Caco-2 (cell line): Measurements from ENCODE around the gene SLC39A11. TPM values are rescaled to one million over a fixed set of nuclear protein-coding genes. Genes with fewer than 3 reads are reported as not detected.

ENCODE experiments used
- BruUV-seq: library from RNA; stranded (reverse); fragments of 400-500 nt; replicated peaks from 2 replicates; lab custom pipeline; 2021; lab: Mats Ljungman, UMichigan
- CTCF ChIA-PET: fragments of 300-600 bp; sonication (Branson Sonifier 250); formaldehyde crosslinking; loops from one replicate; lab custom pipeline; 2022; ENCODE audit warnings: antibody characterized with exemption; lab: Charles Lee
- POLR2A ChIA-PET: fragments of 300-600 bp; sonication (Branson Sonifier 250); formaldehyde crosslinking; loops from one replicate; lab custom pipeline; 2022; ENCODE audit warnings: antibody characterized with exemption; lab: Charles Lee
- DNase-seq, 2 experiments: peaks; one replicate each; pipeline versions ENCODE4 v3.0.0 to v3.0.0-alpha.2; 2020 to 2022
- H3K27me3 ChIP-seq: replicated peaks from 2 replicates; pipeline ENCODE4 v1.6.0; 2011; ENCODE audit warnings: low read length; ENCODE audit not compliant: control insufficient read depth, insufficient read depth
- H3K36me3 ChIP-seq: 2 replicates; pipeline ENCODE4 v1.5.1; 2011; ENCODE audit warnings: low read length; ENCODE audit not compliant: control insufficient read depth, insufficient read depth
- H3K4me1 ChIP-seq: fragments of 250-450 bp; sonication (Bioruptor Pico); 2 replicates; pipeline ENCODE4 v1.5.1; 2020; ENCODE audit warnings: mild to moderate bottlenecking
- H3K4me3 ChIP-seq: 2 replicates; pipeline ENCODE4 v1.5.1; 2011; ENCODE audit warnings: low read depth, mild to moderate bottlenecking, control low read depth, low read length
- H3K9me3 ChIP-seq: fragments of 250-450 bp; sonication (Bioruptor Pico); 2 replicates; pipeline ENCODE4 v1.5.1; 2020; ENCODE audit warnings: mild to moderate bottlenecking, moderate library complexity
- H3K27ac Mint-ChIP-seq: one replicate; pipeline ENCODE4 v1.8.0; 2022; ENCODE audit warnings: mixed read lengths; ENCODE audit not compliant: unreplicated experiment
- H3K27me3 Mint-ChIP-seq: one replicate; pipeline ENCODE4 v1.8.0; 2022; ENCODE audit warnings: mixed read lengths; ENCODE audit not compliant: insufficient read depth, unreplicated experiment
- H3K36me3 Mint-ChIP-seq: one replicate; pipeline ENCODE4 v1.8.0; 2022; ENCODE audit warnings: mild to moderate bottlenecking, mixed read lengths; ENCODE audit not compliant: insufficient read depth, unreplicated experiment
- H3K4me1 Mint-ChIP-seq: one replicate; pipeline ENCODE4 v1.8.0; 2022; ENCODE audit warnings: low read depth, mixed read lengths; ENCODE audit not compliant: unreplicated experiment
- H3K4me3 Mint-ChIP-seq: one replicate; pipeline ENCODE4 v1.8.0; 2022; ENCODE audit warnings: mild to moderate bottlenecking, moderate library complexity, mixed read lengths; ENCODE audit not compliant: unreplicated experiment
- H3K9me3 Mint-ChIP-seq: one replicate; pipeline ENCODE4 v1.8.0; 2022; ENCODE audit warnings: mixed read lengths; ENCODE audit not compliant: unreplicated experiment
- CTCF ChIP-seq, 2 experiments: fragments of 200-600 bp in 1 of 2; IDR thresholded peaks; 1 replicate in 1 of 2; 2 replicates in 1 of 2; pipeline versions ENCODE4 v1.5.1 to v1.8.0; 2011 to 2022; ENCODE audit warnings: antibody characterized with exemption in 1 of 2, control low read depth in 1 of 2, inconsistent platforms in 1 of 2, low read depth in 1 of 2, low read length in 1 of 2, mild to moderate bottlenecking in 1 of 2, moderate library complexity in 1 of 2; ENCODE audit not compliant: insufficient read depth in 1 of 2, severe bottlenecking in 1 of 2, unreplicated experiment in 1 of 2
- intact Hi-C: fragments of 100-400 bp; cut with micrococcal nuclease; formaldehyde crosslinking; loops from one replicate; pipeline ENCODE4 v1.10.0; 2022; ENCODE audit not compliant: unreplicated experiment
- total RNA-seq: library from RNA; stranded (reverse); gene quantifications from 2 replicates; pipeline ENCODE4 v1.2.3, GENCODE V29; 2022

The SLC39A11 gene
- total RNA-seq, 1 experiment from 2014 or later: 26.4 TPM

- ChIA-PET POLR2A (no interaction called here), CTCF (interaction anchor here (0.9 to 1.1 kb wide), 2 partner anchors 65 to 126 kb away, joined by 4 to 6 read pairs; no protein-coding TSS in a partner anchor)
- 0 out of 2 replicates have a peak, but pooled peaks cover 2% of the 10 kb centered on the region for H3K9me3 ChIP-seq
- DNase-seq: no peak
- no peaks in the 10 kb centered on the region for H3K27me3 ChIP-seq
- H3K4me3 ChIP-seq: no peak overlapping the region
- no TSS peak for BruUV-seq
- H3K36me3 ChIP-seq: no peaks in the 10 kb centered on the region
- peaks cover 49% of the 10 kb centered on the region for H3K4me1 ChIP-seq
- peaks cover 22% of the 10 kb centered on the region for H3K9me3 Mint-ChIP-seq
- H3K36me3 Mint-ChIP-seq: peaks cover 4% of the 10 kb centered on the region
- intact Hi-C loops: loop anchor here (5.0 kb wide), 1 partner anchor 90 kb away; no protein-coding TSS in a partner anchor
- TF ChIP-seq CTCF (IDR thresholded peaks at IDR 0.05; ENCODE audit: insufficient read depth in 1 of 2, low read depth in 1 of 2, low read length in 1 of 2, severe bottlenecking in 1 of 2, unreplicated experiment in 1 of 2): no peak
- no peaks in the 10 kb centered on the region for H3K27me3 Mint-ChIP-seq
- H3K4me3 Mint-ChIP-seq: peak overlapping the region; percentile 37
- H3K27ac Mint-ChIP-seq: no peak overlapping the region
- peaks cover 42% of the 10 kb centered on the region for H3K4me1 Mint-ChIP-seq
These were observed 409.9 kb downstream of the SLC39A11 start for GRCh38 chr17:72682605-72683004.

- Mint-ChIP-seq H3K36me3 (peaks cover 4% of the 10 kb centered on the region), H3K4me3 (no peak overlapping the region), H3K27me3 (no peaks in the 10 kb centered on the region), H3K4me1 (peaks cover 42% of the 10 kb centered on the region), H3K9me3 (peaks cover 22% of the 10 kb centered on the region), H3K27ac (no peak overlapping the region)
- Histone ChIP-seq H3K27me3 (no peaks in the 10 kb centered on the region), H3K36me3 (no peaks in the 10 kb centered on the region), H3K4me3 (no peak overlapping the region), H3K9me3 (0 out of 2 replicates have a peak, but pooled peaks cover 2% of the 10 kb centered on the region), H3K4me1 (peaks cover 49% of the 10 kb centered on the region)
- no peak for TF ChIP-seq CTCF (IDR thresholded peaks at IDR 0.05; ENCODE audit: insufficient read depth in 1 of 2, low read depth in 1 of 2, low read length in 1 of 2, severe bottlenecking in 1 of 2, unreplicated experiment in 1 of 2)
- no TSS peak for BruUV-seq
- no peak for DNase-seq
- POLR2A ChIA-PET: no interaction called here
- intact Hi-C loops: loop anchor here (5.0 kb wide), 1 partner anchor 90 kb away; no protein-coding TSS in a partner anchor
- CTCF ChIA-PET: interaction anchor here (0.9 kb wide), 1 partner anchor 125 kb away, joined by 4 read pairs; no protein-coding TSS in a partner anchor
These were observed 410.6 kb downstream of the SLC39A11 start for GRCh38 chr17:72681844-72682243.

- Histone ChIP-seq H3K4me1 (peaks cover 14% of the 10 kb centered on the region), H3K27me3 (no peaks in the 10 kb centered on the region), H3K9me3 (0 out of 2 replicates have a peak, but pooled peaks cover 2% of the 10 kb centered on the region), H3K4me3 (no peak overlapping the region), H3K36me3 (no peaks in the 10 kb centered on the region)
- POLR2A ChIA-PET: no interaction called here
- no peak overlapping the region for H3K4me3 Mint-ChIP-seq
- H3K27me3 Mint-ChIP-seq: no peaks in the 10 kb centered on the region
- CTCF ChIA-PET: no interaction called here
- no peak overlapping the region for H3K27ac Mint-ChIP-seq
- H3K36me3 Mint-ChIP-seq: peaks cover 4% of the 10 kb centered on the region
- no peak for DNase-seq
- no TSS peak for BruUV-seq
- peaks cover 19% of the 10 kb centered on the region for H3K4me1 Mint-ChIP-seq
- H3K9me3 Mint-ChIP-seq: peaks cover 31% of the 10 kb centered on the region
- no peak for TF ChIP-seq CTCF (IDR thresholded peaks at IDR 0.05; ENCODE audit: insufficient read depth in 1 of 2, low read depth in 1 of 2, low read length in 1 of 2, severe bottlenecking in 1 of 2, unreplicated experiment in 1 of 2)
- intact Hi-C loops: no loop called here
These were observed 414.6 kb downstream of the SLC39A11 start for GRCh38 chr17:72677714-72678390.
